CD4-positive, CD25-positive, alpha-beta regulatory T cell (primary cell): ENCODE data around the gene ACADS. TPM values are rescaled to one million over a fixed set of nuclear protein-coding genes. Genes with fewer than 3 reads are reported as not detected.

Experiments used
- ATAC-seq, 2 donors: fragments of 150-1000 bp; cut with Tn5 transposase; one replicate each; pipeline ENCODE4 v1.10.0; 2021; ENCODE audit warnings: low read depth in 2 of 2, moderate number of reproducible peaks in 2 of 2, moderate library complexity in 1 of 2
- DNase-seq, 3 donors: peaks; one replicate each; pipeline versions ENCODE4 v3.0.0 to v3.0.0-alpha.2; 2012 to 2022; ENCODE audit warnings: mixed read lengths in 1 of 3
- H3K27ac ChIP-seq: one replicate; pipeline ENCODE4 v1.7.0; 2013; ENCODE audit warnings: mild to moderate bottlenecking, low read length; ENCODE audit not compliant: insufficient read depth, poor library complexity, severe bottlenecking
- H3K27me3 ChIP-seq: one replicate; pipeline ENCODE4 v1.7.0; 2013; ENCODE audit warnings: low read length; ENCODE audit not compliant: control insufficient read depth, insufficient read depth
- H3K36me3 ChIP-seq: one replicate; pipeline ENCODE4 v1.7.0; 2013; ENCODE audit warnings: mild to moderate bottlenecking, low read length, moderate library complexity; ENCODE audit not compliant: control insufficient read depth, insufficient read depth
- H3K4me1 ChIP-seq: 2 replicates; pipeline ENCODE4 v1.7.0; 2013; ENCODE audit warnings: mild to moderate bottlenecking, low read length; ENCODE audit not compliant: insufficient read depth, control insufficient read depth, poor library complexity, severe bottlenecking
- H3K4me3 ChIP-seq: one replicate; pipeline ENCODE4 v1.7.0; 2013; ENCODE audit warnings: low read depth, mild to moderate bottlenecking, low read length, moderate library complexity
- H3K9me3 ChIP-seq, 2 experiments: 1 replicate in 1 of 2; 2 replicates in 1 of 2; pipeline ENCODE4 v1.7.0; 2013; ENCODE audit warnings: low read length in 2 of 2, mild to moderate bottlenecking in 1 of 2, moderate library complexity in 1 of 2; ENCODE audit not compliant: control insufficient read depth in 2 of 2
- H3K27ac Mint-ChIP-seq, 3 donors: one replicate each; pipeline ENCODE4 v1.8.0; 2020 to 2022; ENCODE audit warnings: mild to moderate bottlenecking in 3 of 3, mixed read lengths in 3 of 3, moderate library complexity in 2 of 3
- H3K27me3 Mint-ChIP-seq: one replicate; pipeline ENCODE4 v1.8.0; 2022; ENCODE audit warnings: mild to moderate bottlenecking, mixed read lengths
- H3K36me3 Mint-ChIP-seq: one replicate; pipeline ENCODE4 v1.8.0; 2020; ENCODE audit warnings: mixed read lengths
- H3K4me1 Mint-ChIP-seq, 4 donors: one replicate each; pipeline ENCODE4 v1.8.0; 2020 to 2022; ENCODE audit warnings: mixed read lengths in 4 of 4, mild to moderate bottlenecking in 1 of 4
- H3K4me3 Mint-ChIP-seq, 4 donors: one replicate each; pipeline ENCODE4 v1.8.0; 2020 to 2022; ENCODE audit warnings: mild to moderate bottlenecking in 4 of 4, mixed read lengths in 4 of 4, moderate library complexity in 3 of 4
- H3K9me3 Mint-ChIP-seq, 7 donors: one replicate each; pipeline ENCODE4 v1.8.0; 2020 to 2022; ENCODE audit warnings: mixed read lengths in 7 of 7, mild to moderate bottlenecking in 3 of 7, moderate library complexity in 2 of 7
- polyA plus RNA-seq, 4 donors: library from polyadenylated mRNA; unstranded; fragments of 300-500 nt; fragmentation: Illumina TruSeq; gene quantifications; one replicate each; pipeline ENCODE4 v1.2.3, GENCODE V29; 2021
- total RNA-seq: library from RNA; stranded (reverse); gene quantifications from one replicate; pipeline ENCODE4 v1.2.3, GENCODE V29; 2022

ACADS gene
- total and polyA plus RNA-seq, 5 donors from 2014 or later: 10.9 to 29.8 (median 26.6) TPM

DNA sequence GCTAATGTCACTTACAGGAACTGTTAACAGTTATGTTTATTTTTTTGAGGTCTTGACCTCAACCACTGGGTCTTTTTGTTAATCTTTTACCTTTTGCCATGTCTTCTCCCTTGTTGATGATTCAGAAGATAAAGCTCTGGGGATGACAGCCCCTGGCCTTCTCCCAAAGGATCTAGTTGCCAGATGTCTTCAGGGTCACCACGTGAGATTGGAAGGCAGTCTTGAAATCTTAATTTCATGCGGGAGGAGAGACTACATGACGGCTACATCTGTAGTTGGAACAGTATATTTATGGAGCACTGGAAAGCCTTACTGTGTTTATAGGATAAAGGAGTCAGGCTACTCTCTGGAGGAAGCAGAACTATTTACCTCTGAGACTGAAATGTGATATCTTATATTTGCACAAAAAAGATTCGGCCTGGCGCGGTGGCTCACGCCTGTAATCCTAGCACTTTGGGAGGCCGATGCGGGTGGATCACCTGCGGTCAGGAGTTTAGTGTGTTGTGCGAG lies 33.0 kb upstream of the ACADS start:
- H3K27ac ChIP-seq: no peak overlapping the region
- peak overlapping the region in 2 of 3 donors; percentile 1 to 5 for H3K27ac Mint-ChIP-seq
- H3K36me3 Mint-ChIP-seq: peaks cover 43% of the 10 kb centered on the region
- peaks cover 4 to 60% (median 41%) of the 10 kb centered on the region in 4 donors for H3K4me1 Mint-ChIP-seq
- no peaks in the 10 kb centered on the region for H3K27me3 Mint-ChIP-seq
- peak overlapping the region in 2 of 4 donors; percentile 23 to 74 for H3K4me3 Mint-ChIP-seq
- DNase-seq (no peak), ATAC-seq (no peak)
- peaks cover 42% of the 10 kb centered on the region for H3K36me3 ChIP-seq
- no peaks in the 10 kb centered on the region for H3K9me3 Mint-ChIP-seq
- H3K27me3 ChIP-seq: no peaks in the 10 kb centered on the region
- no peak overlapping the region for H3K4me3 ChIP-seq
- H3K4me1 ChIP-seq: peaks cover 20% of the 10 kb centered on the region
- H3K9me3 ChIP-seq: no peaks in the 10 kb centered on the region

DNA sequence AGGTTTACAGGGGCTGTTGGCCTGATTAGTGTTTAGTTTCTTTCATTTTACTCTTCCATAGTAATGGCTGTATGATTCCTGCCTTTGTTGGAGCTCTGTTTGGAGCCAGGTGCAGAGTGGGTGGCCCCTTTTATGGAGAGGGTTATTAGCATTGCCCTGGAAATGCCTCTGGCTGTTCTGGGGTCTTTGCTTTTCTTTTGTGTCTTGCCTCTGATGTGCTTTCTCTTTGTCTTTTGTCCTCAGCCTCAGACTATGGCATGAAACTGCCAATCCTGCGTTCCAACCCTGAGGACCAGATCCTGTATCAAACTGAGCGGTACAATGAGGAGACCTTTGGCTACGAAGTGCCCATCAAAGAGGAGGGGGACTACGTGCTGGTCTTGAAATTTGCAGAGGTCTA lies 31.8 kb upstream of the ACADS start:
- DNase-seq: no peak

GRCh38 chr12:120696626-120697025 lies 29.0 kb upstream of the ACADS start:
- no peaks in the 10 kb centered on the region for H3K4me1 ChIP-seq
- no peak overlapping the region for H3K4me3 ChIP-seq
- no peaks in the 10 kb centered on the region for H3K27me3 ChIP-seq
- no peak overlapping the region for H3K4me3 Mint-ChIP-seq
- H3K27ac Mint-ChIP-seq: no peak overlapping the region
- no peak for ATAC-seq
- peaks cover 0 to 22% (median 15%) of the 10 kb centered on the region in 4 donors for H3K4me1 Mint-ChIP-seq
- peaks cover 74% of the 10 kb centered on the region for H3K36me3 ChIP-seq
- no peak for DNase-seq
- H3K27ac ChIP-seq: no peak overlapping the region
- H3K9me3 ChIP-seq: no peaks in the 10 kb centered on the region
- no peaks in the 10 kb centered on the region for H3K9me3 Mint-ChIP-seq
- H3K27me3 Mint-ChIP-seq: no peaks in the 10 kb centered on the region
- peaks cover 56% of the 10 kb centered on the region for H3K36me3 Mint-ChIP-seq

More for the DNA sequence above, 31.8 kb upstream of the ACADS start:
- Mint-ChIP-seq H3K27me3 (no peaks in the 10 kb centered on the region), H3K27ac (peak overlapping the region in 1 of 3 donors; percentile 86), H3K36me3 (peaks cover 43% of the 10 kb centered on the region), H3K4me1 (peaks cover 0 to 47% (median 28%) of the 10 kb centered on the region in 4 donors), H3K4me3 (no peak overlapping the region), H3K9me3 (no peaks in the 10 kb centered on the region)
- Histone ChIP-seq H3K9me3 (no peaks in the 10 kb centered on the region), H3K36me3 (peaks cover 46% of the 10 kb centered on the region), H3K27ac (no peak overlapping the region), H3K4me3 (no peak overlapping the region), H3K27me3 (no peaks in the 10 kb centered on the region), H3K4me1 (peaks cover 7% of the 10 kb centered on the region)
- no peak for ATAC-seq

- ATAC-seq (no peak), DNase-seq (no peak)
- Mint-ChIP-seq H3K4me3 (no peak overlapping the region), H3K9me3 (no peaks in the 10 kb centered on the region), H3K27me3 (no peaks in the 10 kb centered on the region), H3K4me1 (peaks cover 0 to 17% (median 11%) of the 10 kb centered on the region in 4 donors), H3K36me3 (peaks cover 59% of the 10 kb centered on the region), H3K27ac (no peak overlapping the region)
- no peaks in the 10 kb centered on the region for H3K4me1 ChIP-seq
- no peaks in the 10 kb centered on the region for H3K9me3 ChIP-seq
- no peak overlapping the region for H3K4me3 ChIP-seq
- no peaks in the 10 kb centered on the region for H3K27me3 ChIP-seq
- no peak overlapping the region for H3K27ac ChIP-seq
- H3K36me3 ChIP-seq: peaks cover 76% of the 10 kb centered on the region
These were observed 28.3 kb upstream of the ACADS start for GRCh38 chr12:120697344-120697743.

DNA sequence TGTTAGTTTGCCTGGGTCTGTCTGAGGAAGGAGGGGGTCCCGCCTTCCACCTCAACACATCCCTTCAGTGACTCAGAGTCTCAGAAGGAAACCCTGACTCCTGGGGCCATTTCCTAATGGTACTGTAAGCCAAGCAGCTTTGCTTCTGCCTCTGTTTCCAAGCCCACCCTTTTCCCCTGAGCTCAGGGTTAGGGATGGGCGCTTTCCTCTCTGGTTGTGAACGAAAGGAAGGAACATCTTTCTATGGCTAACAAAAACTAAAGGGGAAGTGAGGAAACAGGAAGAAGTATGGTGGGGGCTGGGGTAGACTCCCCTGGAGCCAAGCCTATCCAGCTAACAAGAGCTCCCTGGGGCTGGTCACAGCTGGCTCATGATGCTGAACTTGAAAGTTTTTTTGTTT lies 27.0 kb upstream of the ACADS start:
- no peaks in the 10 kb centered on the region for H3K27me3 ChIP-seq
- H3K4me1 ChIP-seq: no peaks in the 10 kb centered on the region
- Mint-ChIP-seq H3K9me3 (no peaks in the 10 kb centered on the region), H3K4me3 (no peak overlapping the region), H3K36me3 (peaks cover 53% of the 10 kb centered on the region), H3K4me1 (peaks cover 0 to 9% (median 3%) of the 10 kb centered on the region in 4 donors), H3K27me3 (no peaks in the 10 kb centered on the region), H3K27ac (peak overlapping the region in 1 of 3 donors; percentile 20)
- H3K36me3 ChIP-seq: peaks cover 75% of the 10 kb centered on the region
- ATAC-seq: no peak
- no peak for DNase-seq
- no peaks in the 10 kb centered on the region for H3K9me3 ChIP-seq
- no peak overlapping the region for H3K27ac ChIP-seq
- H3K4me3 ChIP-seq: no peak overlapping the region

DNA sequence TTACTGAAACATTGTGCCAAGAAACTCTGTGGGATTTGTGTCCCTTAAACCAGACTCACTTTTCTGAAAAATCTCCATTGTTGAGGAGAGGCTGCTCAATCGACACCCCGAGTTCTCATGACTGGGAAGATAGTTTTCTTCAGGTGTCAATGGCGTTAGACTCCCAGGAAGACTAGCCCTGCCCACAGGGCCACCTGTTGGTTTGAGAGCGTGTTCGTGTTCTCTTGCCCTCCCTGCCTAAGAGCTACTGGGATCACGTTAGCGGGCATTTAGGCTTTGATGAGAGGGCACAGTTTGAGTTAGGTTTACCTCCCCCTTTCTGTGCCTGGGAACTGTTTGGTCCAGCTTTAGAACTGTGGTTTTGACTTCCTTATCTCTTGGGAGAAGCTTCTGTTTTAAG lies 26.1 kb upstream of the ACADS start:
- Histone ChIP-seq H3K9me3 (no peaks in the 10 kb centered on the region), H3K27ac (no peak overlapping the region), H3K36me3 (peaks cover 67% of the 10 kb centered on the region), H3K27me3 (no peaks in the 10 kb centered on the region), H3K4me1 (no peaks in the 10 kb centered on the region), H3K4me3 (no peak overlapping the region)
- peak overlapping the region in 1 of 3 donors; percentile 52 for H3K27ac Mint-ChIP-seq
- no peak for ATAC-seq
- H3K27me3 Mint-ChIP-seq: no peaks in the 10 kb centered on the region
- H3K4me1 Mint-ChIP-seq: peaks cover 0 to 7% (median 1%) of the 10 kb centered on the region in 4 donors
- peaks cover 49% of the 10 kb centered on the region for H3K36me3 Mint-ChIP-seq
- no peak for DNase-seq
- no peak overlapping the region for H3K4me3 Mint-ChIP-seq
- no peaks in the 10 kb centered on the region for H3K9me3 Mint-ChIP-seq

GRCh38 chr12:120700886-120701285 lies 24.7 kb upstream of the ACADS start:
- H3K27me3 Mint-ChIP-seq: no peaks in the 10 kb centered on the region
- Histone ChIP-seq H3K27ac (no peak overlapping the region), H3K4me3 (no peak overlapping the region), H3K4me1 (no peaks in the 10 kb centered on the region), H3K36me3 (peaks cover 53% of the 10 kb centered on the region), H3K9me3 (no peaks in the 10 kb centered on the region), H3K27me3 (no peaks in the 10 kb centered on the region)
- no peak for ATAC-seq
- H3K4me1 Mint-ChIP-seq: peaks cover 0 to 3% (median 0%) of the 10 kb centered on the region in 4 donors
- DNase-seq: no peak
- H3K27ac Mint-ChIP-seq: peak overlapping the region in 2 of 3 donors; percentile 53 to 92
- no peaks in the 10 kb centered on the region for H3K9me3 Mint-ChIP-seq
- peaks cover 36% of the 10 kb centered on the region for H3K36me3 Mint-ChIP-seq
- no peak overlapping the region for H3K4me3 Mint-ChIP-seq

- H3K27ac Mint-ChIP-seq: no peak overlapping the region
- no peaks in the 10 kb centered on the region for H3K4me1 Mint-ChIP-seq
- H3K27ac ChIP-seq: no peak overlapping the region
- no peaks in the 10 kb centered on the region for H3K27me3 ChIP-seq
- DNase-seq: no peak
- peaks cover 22% of the 10 kb centered on the region for H3K36me3 Mint-ChIP-seq
- peaks cover 37% of the 10 kb centered on the region for H3K36me3 ChIP-seq
- H3K27me3 Mint-ChIP-seq: no peaks in the 10 kb centered on the region
- ATAC-seq: no peak
- no peaks in the 10 kb centered on the region for H3K9me3 Mint-ChIP-seq
- H3K9me3 ChIP-seq: no peaks in the 10 kb centered on the region
- H3K4me3 ChIP-seq: no peak overlapping the region
- no peak overlapping the region for H3K4me3 Mint-ChIP-seq
- no peaks in the 10 kb centered on the region for H3K4me1 ChIP-seq
These were observed 23.0 kb upstream of the ACADS start for GRCh38 chr12:120702637-120703036.
